ENCODE measurements around the gene ITFG2. TPM values are rescaled to one million over a fixed set of nuclear protein-coding genes. Genes with fewer than 3 reads are reported as not detected.

Gene ITFG2
- total RNA-seq, 2 donors from 2014 or later = 32.4 to 65.9 TPM

GRCh38 chr12:2813214-2814185 lies 1.0 kb downstream of the ITFG2 start:
- Histone ChIP-seq H3K27me3 (no peaks in the 10 kb centered on the region), H3K4me3 (peak overlapping the region; percentile 32 to 69), H3K9me3 (no peaks in the 10 kb centered on the region), H3K27ac (peak overlapping the region; percentile 74 to 99 (median 94)), H3K36me3 (replicated peaks in 1 of 2; ENCODE audit: insufficient read depth in 1 of 2, low read depth in 2 of 2) (peaks cover 0 to 11% of the 10 kb centered on the region in 2 donors), H3K4me1 (peaks cover 19% of the 10 kb centered on the region)
- TF ChIP-seq CTCF (IDR thresholded peaks at IDR 0.05) (peak in 6 of 7 experiments; percentile 32 to 66 (median 52)), POLR2A (IDR thresholded peaks at IDR 0.05) (no peak)
- intact Hi-C loops (cut with DNase I) = no loop called here
- DNase-seq = peak; percentile 38 to 62 (median 50)
- WGBS, 2 donors = 9% methylated on average over 10 of the region's 10 CpGs
- ATAC-seq = peak; percentile 0

- Histone ChIP-seq H3K36me3 (replicated peaks in 1 of 2; ENCODE audit: insufficient read depth in 1 of 2, low read depth in 2 of 2) (peaks cover 16 to 44% of the 10 kb centered on the region in 2 donors), H3K27me3 (no peaks in the 10 kb centered on the region), H3K4me3 (no peak overlapping the region), H3K27ac (no peak overlapping the region), H3K4me1 (no peaks in the 10 kb centered on the region), H3K9me3 (no peaks in the 10 kb centered on the region)
- DNase-seq = no peak
- no peak for TF ChIP-seq POLR2A (IDR thresholded peaks at IDR 0.05)
- TF ChIP-seq CTCF (IDR thresholded peaks at IDR 0.05) = no peak
- 91 to 98% methylated on average over 15 of the region's 15 CpGs for WGBS, 2 donors
- ATAC-seq = no peak
- intact Hi-C loops (cut with DNase I) = no loop called here
Observed at GRCh38 chr12:2819810-2820209, 7.3 kb downstream of the ITFG2 start.

- intact Hi-C loops (cut with DNase I) = no loop called here
- Histone ChIP-seq H3K36me3 (replicated peaks in 1 of 2; ENCODE audit: insufficient read depth in 1 of 2, low read depth in 2 of 2) (peaks cover 16 to 44% of the 10 kb centered on the region in 2 donors), H3K9me3 (no peaks in the 10 kb centered on the region), H3K27ac (no peak overlapping the region), H3K4me3 (no peak overlapping the region), H3K4me1 (no peaks in the 10 kb centered on the region), H3K27me3 (no peaks in the 10 kb centered on the region)
- WGBS, 2 donors = 87 to 88% methylated on average over 9 of the region's 9 CpGs
- no peak for DNase-seq
- TF ChIP-seq POLR2A (IDR thresholded peaks at IDR 0.05) = no peak
- no peak for TF ChIP-seq CTCF (IDR thresholded peaks at IDR 0.05)
- ATAC-seq = no peak
Observed at GRCh38 chr12:2820432-2820831, 8.0 kb downstream of the ITFG2 start.

GRCh38 chr12:2823483-2823882 lies 11.0 kb downstream of the ITFG2 start:
- intact Hi-C loops (cut with DNase I) = no loop called here
- peaks cover 16 to 44% of the 10 kb centered on the region in 2 donors for H3K36me3 ChIP-seq (replicated peaks in 1 of 2; ENCODE audit: insufficient read depth in 1 of 2, low read depth in 2 of 2)
- DNase-seq = no peak
- no peak overlapping the region for H3K4me3 ChIP-seq
- H3K9me3 ChIP-seq = no peaks in the 10 kb centered on the region
- no peaks in the 10 kb centered on the region for H3K4me1 ChIP-seq
- H3K27me3 ChIP-seq = no peaks in the 10 kb centered on the region
- H3K27ac ChIP-seq = no peak overlapping the region
- 77 to 81% methylated on average over 7 of the region's 7 CpGs for WGBS, 2 donors
- TF ChIP-seq POLR2A (IDR thresholded peaks at IDR 0.05) (no peak), CTCF (IDR thresholded peaks at IDR 0.05) (no peak)
- ATAC-seq = no peak
